NCI-H2196 (cell line): ENCODE data around the gene E2F7.

Experiments
- DNase-seq: peaks from one replicate; lab custom pipeline; 2025; ENCODE audit not compliant: unreplicated experiment; lab: John Stamatoyannopoulos, UW

The E2F7 gene

DNA sequence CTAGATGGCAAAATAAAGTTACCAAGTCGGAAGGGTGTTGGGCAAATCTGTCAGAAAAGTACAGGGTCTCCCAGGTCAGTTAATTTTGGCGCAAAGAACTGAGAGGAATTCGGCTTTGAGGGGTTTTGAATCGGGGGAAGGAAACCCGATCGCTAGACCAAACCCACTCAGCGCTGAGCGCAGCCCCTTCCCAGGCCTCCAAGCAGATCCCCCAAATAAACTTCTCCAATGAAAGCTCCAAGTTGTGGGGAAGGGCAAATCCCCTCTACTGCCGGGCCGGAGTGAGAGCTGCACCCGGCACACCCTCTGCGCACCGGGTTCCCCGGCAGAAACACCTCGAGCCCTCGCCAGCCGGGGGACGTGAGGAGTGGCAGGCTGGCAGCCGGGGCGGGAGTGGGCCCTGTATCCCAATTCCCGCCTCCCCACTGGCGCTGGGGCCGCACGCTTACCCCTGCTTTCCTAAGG lies 441 bp downstream of the E2F7 start:
- no peak for DNase-seq

DNA sequence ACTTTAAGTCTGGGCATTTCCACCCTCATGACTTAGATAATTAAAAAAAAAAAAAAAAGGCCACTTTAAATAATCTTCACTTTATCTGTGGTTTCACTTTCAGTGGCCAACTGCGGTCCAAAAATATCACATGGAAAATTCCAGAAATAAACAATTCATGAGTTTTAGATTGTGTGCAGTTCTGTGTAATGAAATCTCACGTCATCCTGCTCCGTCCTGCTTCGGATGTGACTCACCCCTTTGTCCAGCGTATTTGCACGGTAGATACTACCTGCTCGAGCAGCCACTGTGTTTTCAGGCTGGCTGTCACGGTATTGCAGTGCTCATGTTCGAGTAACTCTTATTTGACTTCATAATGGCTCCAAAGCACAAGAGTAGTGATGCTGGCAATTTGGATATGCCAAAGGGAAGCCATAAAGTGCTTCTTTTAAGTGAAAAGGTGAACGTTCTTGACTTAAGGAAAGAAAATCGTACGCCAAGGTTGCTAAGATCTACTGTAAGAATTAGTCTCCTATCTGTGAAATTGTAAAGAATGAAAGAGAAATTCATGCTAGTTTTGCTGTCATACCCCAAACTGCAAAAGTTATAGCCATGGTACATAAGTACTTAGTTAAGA lies 2.4 kb downstream of the E2F7 start:
- no peak for DNase-seq

DNA sequence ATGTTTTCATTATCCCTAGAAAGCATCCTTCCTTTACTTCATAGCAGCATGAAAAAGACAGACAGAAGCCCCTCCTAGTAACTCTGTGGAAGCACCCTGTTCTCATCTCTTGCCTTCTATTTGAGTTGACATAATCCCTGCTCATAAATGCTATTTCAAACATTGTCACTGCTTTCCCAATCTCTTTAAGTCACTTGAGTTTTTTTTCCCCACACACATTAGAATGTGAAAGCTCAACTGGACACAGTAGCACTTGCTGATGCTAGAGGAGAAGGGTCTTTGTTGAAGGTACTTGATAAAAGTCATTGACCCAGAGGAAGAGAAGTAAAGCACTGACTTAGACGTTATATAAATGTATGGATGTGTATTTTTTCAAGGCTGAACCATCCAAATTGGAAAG lies 3.0 kb downstream of the E2F7 start:
- DNase-seq: no peak

DNA sequence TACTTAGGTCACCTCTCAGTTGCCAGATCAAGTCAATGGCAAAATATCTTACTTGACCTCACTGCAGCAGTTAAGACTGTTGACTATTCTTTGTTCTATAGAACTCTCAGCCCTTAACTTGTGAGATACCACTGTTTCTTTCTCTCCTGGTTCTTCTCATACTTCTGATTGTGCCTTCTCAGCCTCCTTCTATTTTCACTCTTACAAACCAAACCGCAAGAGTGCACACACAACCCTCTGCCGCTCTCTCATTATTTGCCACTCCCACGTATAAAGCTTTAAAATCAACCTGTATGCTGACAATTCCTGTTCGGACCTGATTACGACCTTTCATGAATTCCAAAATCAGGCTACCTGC lies 4.5 kb downstream of the E2F7 start:
- no peak for DNase-seq

DNA sequence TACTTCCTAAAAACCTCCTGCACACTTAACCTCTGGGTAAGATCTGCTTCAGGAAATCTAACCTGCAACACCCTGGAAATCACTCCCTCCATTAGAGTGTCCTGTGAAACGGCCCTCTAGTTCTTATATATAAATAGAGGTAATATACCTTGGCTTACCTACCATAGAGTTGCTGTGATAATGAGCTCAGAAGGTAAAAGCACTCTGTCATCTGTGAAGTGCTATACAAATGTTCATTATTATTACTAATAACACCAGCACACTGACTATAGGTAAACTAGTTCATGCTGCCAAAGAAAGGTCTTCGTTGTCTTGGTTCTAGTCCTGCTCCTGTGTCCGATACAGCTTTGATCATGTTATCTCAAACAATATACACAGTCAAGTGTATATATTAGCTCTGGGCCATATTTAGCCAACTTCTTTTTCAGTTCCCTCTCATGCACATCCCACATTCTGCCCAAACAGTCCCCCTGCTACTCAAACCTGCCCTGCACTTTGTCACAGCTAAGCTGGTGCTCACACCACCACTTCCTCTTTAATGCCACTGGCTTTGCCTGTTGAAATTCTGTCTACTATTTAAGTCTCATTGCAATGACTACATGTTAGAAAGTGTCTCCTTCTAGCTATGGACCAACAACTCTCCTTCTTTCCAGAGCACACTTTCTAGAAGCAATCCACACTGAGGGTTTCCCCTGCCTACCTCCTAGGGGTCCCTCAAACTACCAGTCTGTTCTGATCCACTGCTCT lies 5.1 kb downstream of the E2F7 start:
- DNase-seq: no peak

DNA sequence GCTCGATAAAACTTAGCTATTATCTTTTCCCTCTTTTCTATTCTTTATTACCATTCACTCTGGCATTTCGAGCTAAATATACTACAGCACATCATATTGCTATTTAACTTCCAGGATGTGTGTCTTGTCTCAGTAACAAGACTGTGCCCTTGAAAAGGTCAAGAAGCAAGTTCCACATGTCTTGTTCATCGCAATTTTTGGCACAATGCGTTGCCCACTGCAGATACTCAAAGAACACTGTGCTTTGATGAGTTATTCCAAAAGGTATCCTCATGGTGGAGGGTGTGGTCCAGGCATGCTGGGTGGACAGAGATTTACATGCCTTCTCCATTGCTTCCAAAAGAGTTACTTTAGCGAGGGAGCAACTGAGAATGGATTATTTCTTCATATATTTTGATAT lies 6.6 kb downstream of the E2F7 start:
- no peak for DNase-seq

DNA sequence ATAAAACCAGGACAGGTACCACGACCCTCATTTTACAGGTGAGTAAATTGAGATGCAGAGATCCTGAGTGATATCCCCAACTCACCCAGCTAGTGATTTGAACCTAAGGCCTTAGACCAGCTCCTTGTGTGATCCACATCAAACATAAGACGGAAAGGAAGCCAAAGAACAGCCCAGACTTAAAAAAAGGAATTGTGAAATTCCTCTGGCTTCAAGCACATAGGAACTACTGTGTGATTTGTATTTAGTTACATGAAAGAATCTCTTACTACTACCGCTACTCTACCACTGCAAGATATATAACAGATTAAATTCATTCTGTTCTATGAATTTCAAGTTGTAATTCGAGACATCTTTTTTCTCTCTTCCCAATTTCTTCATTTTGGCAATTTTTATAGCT lies 10.5 kb downstream of the E2F7 start:
- no peak for DNase-seq

DNA sequence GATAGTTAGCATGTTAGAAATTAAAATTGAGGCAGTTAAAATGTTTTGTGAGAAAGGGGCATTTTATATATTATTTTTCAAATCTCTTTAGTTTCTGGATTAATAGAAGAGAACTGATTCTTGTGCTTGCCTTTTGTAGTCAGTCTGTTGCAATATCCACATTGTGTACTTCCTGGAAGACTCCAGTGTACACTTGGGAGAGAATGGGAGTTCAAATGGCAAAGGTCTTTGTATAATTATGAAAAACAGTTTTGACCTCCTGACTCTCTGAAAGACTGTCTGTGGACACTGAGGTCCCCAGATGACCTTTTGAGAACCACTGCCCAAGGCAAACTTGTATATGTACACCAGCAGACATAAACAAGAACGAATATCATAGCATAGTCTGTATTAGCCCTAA lies 12.1 kb downstream of the E2F7 start:
- DNase-seq: no peak

DNA sequence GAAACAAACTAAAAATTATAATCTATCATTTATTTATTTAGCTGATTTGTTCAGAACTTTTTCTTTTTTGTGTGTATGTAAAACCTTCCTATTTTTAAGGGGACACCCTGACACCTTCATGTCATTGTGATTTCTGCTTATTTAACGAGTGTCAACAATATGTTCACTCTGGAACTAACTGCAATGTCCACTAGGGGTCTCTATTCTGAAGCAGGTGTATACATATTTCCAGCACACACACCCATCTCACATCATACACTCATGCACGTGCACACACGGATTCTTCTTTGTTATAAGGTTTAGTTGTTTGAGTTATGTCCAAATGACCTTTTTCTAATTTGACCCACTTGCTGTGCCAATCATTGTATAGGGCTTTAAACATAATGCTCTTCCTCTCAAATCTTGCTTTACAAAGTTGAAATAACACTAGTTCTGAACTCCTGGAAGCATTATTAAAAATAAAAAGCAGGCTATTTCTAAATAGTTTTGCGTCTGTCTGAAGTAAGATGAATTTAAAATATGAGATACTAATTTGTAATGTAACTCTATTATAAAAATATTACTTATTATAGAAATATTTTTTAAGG lies 15.5 kb downstream of the E2F7 start:
- DNase-seq: peak; percentile 72

DNA sequence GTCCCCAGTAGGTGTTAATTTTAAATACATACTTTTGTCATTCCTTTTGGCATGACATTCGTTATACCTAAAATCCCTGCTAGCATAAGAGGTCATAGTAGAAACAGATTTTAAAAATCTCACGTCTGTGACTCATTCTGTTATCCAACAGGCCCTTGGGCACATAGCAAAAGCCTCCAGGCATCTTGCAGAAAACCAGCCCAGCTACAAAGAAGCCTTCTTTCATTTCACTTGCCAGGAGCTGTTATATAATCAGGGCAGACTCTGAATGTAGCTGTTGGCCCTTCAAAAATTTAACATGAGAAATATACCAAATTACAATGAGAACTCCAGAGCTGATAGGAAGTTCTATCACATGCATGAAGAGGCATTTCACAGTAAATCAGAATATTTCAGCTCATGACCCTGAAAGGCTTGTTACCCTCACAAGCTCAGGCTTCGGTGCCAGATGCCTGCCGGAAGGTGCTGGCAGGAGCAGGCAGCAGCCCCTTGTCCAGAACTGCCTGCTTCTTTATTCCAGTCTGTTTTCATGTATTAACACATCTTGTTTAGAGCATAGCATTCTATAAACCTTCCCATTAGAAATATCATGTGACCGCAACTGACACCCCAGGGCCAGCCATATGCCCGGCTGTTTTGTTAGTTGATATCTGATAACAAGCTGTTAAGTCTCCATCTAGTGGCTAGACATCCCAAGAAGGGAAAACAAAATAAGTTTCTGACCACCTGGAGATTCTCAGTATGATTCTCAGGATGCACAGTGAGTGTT lies 17.8 kb downstream of the E2F7 start:
- DNase-seq: no peak

DNA sequence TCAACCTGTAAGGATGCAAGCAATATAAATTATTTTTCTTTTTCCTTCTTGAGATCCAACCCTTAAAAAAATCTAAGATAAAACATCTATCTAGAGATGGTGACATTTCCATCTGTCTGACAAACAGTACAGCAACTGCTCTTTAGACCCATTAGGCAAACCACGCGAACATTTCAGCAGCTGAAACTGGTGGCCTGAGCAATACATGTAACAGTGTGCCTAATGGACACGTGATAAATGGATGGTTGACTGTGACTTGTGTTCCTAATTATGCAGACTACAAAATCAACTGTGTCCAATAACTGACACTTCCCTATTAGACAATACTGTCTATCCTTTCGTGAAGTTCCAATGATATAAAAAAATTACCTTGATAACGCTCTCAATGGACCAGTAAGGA lies 18.9 kb downstream of the E2F7 start:
- no peak for DNase-seq

DNA sequence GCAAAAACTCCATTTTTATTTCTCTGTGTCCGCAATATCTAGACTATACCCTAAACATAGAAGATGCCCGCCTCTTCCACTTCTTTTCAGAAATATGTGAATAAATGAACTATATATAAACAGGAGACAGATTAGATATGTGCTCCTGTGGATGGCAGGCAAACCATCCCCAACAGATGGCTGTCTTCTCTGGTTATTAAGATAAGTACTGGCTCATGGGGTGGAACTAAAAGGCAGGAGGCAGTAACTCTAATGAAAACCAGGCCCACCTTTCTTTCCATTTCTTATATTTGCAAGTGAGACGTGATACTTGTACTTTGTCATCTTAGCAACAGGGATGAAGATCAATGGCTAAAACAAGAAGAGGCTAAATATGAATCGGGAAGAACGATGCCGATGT lies 20.2 kb downstream of the E2F7 start:
- no peak for DNase-seq

DNA sequence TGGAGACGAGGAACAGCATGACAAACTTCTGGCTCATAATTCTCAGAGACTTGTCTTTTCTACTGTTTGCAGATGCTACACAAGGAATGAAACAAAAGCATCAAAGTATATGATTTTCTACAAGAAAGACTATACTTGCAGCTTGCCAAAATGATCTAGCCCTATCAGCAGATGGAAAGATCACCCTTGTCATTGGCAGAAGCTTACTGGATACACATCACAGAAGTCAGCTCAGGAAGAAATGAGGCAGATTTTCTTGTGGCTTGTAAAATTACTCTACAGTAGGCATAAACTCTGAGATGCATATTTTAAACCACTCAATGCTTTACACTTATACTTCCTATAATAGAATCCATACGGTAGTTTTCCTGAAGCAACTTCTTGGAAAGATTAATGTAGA lies 20.6 kb downstream of the E2F7 start:
- DNase-seq: no peak

DNA sequence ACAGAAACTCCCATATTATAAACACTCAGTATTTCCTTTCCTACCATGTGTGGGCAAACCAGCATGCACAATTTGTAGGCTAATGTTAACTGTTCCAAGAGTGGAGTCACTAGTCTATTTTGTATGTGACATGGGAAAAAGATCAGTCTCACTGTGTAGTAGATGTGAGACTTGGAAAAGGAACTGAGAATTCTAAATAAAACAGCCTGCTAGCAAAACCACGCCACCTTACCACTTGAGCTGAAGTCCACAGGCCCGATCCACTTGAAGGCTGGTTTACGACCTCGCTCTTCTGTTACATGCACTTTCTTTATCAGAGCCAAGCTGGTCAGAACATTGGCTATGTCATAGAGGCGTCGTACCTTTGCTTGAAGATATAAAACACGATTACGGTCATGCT lies 22.5 kb downstream of the E2F7 start:
- DNase-seq: no peak

DNA sequence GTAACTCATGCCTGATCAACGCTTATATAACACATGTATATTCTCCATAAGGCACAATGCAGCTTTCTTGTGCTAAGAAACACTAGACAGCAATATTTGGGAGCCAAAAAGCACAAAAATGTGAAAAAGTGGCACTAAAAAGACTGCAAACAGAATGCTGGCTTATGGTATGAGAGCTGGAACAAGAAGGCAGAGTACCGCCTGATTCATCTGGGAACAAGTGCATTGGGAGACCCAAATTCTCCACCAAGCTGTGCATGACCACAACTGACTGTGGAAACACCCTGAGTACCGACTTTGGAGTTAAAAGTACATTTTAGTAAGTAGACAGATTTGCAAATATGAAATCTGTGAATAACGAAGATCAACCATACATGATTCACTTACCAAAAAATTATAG lies 25.1 kb downstream of the E2F7 start:
- DNase-seq: no peak

DNA sequence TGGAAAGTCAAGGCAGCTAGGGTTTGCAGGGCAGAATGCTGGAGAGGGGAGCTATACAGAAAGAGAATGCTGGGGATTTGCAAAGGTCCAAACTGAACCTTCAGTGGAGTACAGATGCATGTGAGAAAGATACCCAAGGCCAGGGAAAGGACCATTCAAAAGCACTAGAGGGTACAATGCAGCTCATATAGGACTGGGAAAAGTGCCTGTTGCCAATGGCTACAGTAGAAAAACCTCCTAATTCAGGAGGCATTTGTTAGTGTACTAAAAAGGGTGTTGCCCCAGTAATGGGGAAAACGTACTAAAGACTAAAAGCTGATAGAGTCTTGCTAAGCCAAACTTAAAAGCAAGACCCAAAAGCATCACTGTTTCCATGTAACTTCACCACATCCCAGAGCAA lies 30.1 kb downstream of the E2F7 start:
- no peak for DNase-seq

DNA sequence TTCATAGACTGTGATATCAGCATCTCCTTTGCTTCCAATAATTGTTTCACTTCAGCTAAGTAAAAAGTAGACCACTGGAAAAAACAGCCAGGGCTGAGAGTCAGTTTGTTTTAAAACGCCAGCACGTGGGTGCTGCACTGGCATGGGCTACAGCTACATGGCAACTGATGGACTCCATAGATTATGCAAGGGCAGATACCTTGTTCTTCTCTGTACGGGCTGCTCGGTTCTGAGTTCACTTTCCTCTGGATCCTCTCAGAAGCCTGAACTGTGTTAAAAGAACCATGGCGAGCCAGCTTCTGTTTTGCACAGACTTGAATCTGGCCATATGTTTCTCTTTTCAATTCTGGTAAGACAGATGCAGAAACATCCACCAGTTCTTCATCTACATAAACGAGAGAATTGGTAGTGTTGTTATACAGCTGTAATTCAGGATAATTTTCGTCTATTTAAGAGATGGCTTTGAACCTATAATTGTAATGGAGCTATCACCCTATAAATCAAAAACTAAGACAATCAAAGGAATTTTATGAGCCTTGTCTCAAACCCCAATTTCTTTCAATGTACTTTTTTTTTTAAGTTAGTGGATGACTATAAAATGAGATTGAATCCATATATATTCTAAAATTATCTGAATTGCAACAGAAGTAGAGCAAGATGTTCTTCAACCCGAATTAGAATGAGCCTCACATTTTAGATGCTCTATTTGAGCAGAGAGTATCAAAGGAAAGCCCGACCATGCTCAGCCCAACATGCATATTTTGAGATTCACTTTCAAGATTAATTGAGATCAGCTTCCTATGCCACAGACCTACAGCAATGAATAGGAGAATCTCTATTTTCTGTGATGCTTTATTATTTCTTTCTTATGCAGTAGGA lies 31.5 kb downstream of the E2F7 start:
- DNase-seq: no peak

DNA sequence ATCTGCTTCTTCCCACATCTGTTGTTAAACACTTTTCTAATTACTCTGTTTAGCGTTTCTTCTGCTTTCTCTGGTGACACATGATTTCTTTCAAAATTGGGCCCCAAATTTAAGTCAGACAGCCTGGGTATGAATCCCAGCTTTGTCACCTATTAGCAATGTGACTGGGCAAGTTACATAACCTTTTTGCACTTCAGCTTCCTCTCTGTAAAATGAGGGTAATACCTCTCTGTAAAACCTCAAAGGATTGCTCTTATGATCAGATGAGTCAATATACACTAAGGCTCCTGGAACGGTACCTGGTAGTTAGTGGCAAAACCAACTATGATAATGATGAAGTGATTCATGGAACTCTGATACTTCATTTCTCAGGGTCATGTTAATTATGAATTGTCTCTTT lies 33.0 kb downstream of the E2F7 start:
- DNase-seq: no peak

DNA sequence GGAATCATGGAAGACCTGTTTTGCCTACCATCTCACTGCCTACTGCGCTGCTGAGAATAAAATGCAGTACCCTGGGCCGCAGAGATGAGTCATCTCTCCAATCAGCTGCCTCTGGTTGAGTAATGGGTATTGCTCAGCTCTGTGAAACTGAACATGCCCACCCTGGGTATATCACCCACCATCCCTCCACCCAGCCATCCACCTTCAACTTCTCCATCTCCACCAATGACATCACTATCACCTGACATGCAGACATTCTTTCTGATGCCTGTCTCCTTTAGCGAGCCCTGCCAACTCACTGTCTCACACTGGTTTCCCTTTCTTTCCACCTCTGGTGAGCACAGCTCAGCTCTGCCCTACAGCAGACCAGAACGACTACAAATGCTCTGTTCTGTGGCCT lies 33.6 kb downstream of the E2F7 start:
- DNase-seq: no peak

DNA sequence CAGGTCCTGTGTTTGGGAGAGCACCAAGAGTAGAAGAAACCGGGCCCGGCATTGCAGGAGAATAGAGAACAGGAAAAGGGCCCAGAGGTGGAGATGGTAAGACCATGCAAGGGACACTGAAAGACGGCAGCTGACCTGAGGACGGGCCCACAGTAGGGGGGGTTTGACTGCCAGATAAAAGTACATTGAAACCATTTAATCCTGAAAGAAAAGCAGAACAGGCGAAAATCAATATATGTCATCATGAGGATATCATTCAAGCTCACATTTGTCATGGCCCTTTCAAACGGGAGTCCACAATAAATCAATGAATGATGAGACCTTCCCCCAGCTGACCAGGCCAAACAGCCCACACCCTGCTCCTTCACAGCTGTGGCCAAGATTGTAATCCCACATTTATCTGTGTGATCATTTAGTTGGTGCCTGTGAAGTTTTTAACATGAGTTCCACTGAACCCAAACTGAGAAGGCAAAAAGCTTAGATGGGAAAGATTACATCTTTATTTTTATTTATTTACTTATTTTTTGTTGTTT lies 39.5 kb downstream of the E2F7 start:
- DNase-seq: no peak

DNA sequence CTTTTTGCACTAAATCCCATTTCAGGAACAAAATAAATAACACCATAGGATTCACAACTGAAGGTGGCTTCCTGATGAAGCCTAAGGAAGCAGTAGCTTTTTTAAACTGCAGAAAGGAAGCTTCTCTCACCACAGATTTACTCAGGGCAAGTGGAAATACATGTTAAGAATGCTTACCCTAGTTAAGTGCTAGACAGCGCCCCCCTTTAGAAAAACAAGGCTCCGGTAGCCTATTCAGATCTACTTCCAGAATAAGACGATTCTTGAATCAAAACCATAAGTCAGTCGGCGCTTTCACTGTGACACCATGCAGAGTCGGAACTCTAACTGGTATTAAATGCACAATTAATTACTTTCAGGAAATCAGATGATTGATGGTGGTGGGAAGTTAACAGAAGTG lies 41.9 kb downstream of the E2F7 start:
- no peak for DNase-seq
